Colonic mucosa (tissue), 4 donors: ENCODE measurements around the gene LHFPL2. TPM values are rescaled to one million over a fixed set of nuclear protein-coding genes. Genes with fewer than 3 reads are reported as not detected.
"Not testable (repeated sequence)": the region's sequence is repeated elsewhere in the genome, so short reads cannot be mapped to it uniquely, and the experiment has no call there.

Experiments used
- DNase-seq: peaks from one replicate; pipeline ENCODE4 v3.0.0-alpha.2; 2020
- H3K27ac ChIP-seq: fragments of 200-600 bp; one replicate; pipeline ENCODE4 v1.8.0; 2021
- H3K27me3 ChIP-seq: fragments of 200-600 bp; one replicate; pipeline ENCODE4 v1.8.0; 2021
- H3K36me3 ChIP-seq: fragments of 200-600 bp; one replicate; pipeline ENCODE4 v1.8.0; 2021
- H3K4me1 ChIP-seq: fragments of 200-600 bp; one replicate; pipeline ENCODE4 v1.8.0; 2021; ENCODE audit warnings: mild to moderate bottlenecking
- H3K4me3 ChIP-seq: fragments of 200-600 bp; one replicate; pipeline ENCODE4 v1.8.0; 2021
- H3K9ac ChIP-seq, 2 donors: one replicate each; pipeline ENCODE4 v1.7.0; 2013; ENCODE audit warnings: control low read depth in 2 of 2, low read depth in 2 of 2, low read length in 2 of 2
- H3K9me3 ChIP-seq: fragments of 200-600 bp; one replicate; pipeline ENCODE4 v1.8.0; 2021
- intact Hi-C: fragments of 100-400 bp; cut with DNase I; formaldehyde crosslinking; loops from one replicate; pipeline ENCODE4 v1.14.1; 2022
- total RNA-seq, 2 donors: library from RNA; stranded (reverse); fragmentation: NEBNext Ultra II Directional in 1 of 2; extraction: Animal tissue kit (Norgen Biotek cat#: 25700) in 1 of 2; gene quantifications; one replicate each; pipeline ENCODE4 v1.2.1, GENCODE V29; 2021
- TF ChIP-seq, protein P1 (sequence below): fragments of 200-600 bp; IDR thresholded peaks from one replicate; pipeline ENCODE4 v1.8.0; 2022; ENCODE audit warnings: antibody characterized with exemption, mild to moderate bottlenecking
- donor health status: healthy.
- donor health status: DM: no; HTN: no; CAD: no.
- donor health status: DM: no; HTN: no; CAD: no.

Gene LHFPL2
- total RNA-seq, 2 donors from 2014 or later = 35.5 to 39.2 TPM

DNA sequence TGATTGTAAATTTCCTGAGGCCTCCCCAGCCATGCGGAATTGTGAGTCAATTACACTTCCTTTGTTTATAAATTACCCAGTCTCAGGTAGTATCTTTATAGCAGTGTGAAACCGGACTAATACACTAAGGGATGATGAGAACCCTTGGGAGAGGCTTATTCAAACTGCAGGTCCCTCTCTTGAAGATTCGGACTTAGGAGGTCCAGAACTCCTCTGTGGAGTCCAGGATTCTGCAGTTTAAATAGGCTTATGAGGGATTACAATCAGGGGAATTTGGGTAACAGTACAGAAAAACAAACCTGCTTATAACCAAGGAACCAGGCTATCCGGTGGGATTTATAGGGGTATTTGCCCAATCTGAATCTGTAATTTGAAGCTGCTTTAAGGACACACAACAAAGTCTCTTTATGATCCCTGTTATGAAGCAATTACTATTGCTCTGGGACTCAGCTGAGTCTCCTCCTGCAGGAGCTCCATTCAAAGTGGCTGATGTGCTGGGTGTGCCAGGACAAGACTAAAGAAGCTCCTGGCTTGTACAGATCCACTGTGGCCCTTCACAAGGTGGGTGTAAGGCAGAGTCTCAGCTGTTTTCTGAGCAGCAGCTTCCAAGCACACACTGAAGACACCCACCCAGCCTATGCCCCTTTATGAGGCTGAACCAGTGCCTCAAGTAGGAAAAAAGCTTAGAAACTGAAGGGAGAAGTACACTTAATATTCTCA is 41.8 kb upstream of the LHFPL2 start:
- Histone ChIP-seq H3K9ac (no peak overlapping the region), H3K9me3 (no peaks in the 10 kb centered on the region), H3K27me3 (no peaks in the 10 kb centered on the region), H3K4me1 (no peaks in the 10 kb centered on the region), H3K36me3 (no peaks in the 10 kb centered on the region), H3K27ac (no peak overlapping the region), H3K4me3 (no peak overlapping the region)
- intact Hi-C loops = no loop called here
- TF ChIP-seq, protein P1, sequence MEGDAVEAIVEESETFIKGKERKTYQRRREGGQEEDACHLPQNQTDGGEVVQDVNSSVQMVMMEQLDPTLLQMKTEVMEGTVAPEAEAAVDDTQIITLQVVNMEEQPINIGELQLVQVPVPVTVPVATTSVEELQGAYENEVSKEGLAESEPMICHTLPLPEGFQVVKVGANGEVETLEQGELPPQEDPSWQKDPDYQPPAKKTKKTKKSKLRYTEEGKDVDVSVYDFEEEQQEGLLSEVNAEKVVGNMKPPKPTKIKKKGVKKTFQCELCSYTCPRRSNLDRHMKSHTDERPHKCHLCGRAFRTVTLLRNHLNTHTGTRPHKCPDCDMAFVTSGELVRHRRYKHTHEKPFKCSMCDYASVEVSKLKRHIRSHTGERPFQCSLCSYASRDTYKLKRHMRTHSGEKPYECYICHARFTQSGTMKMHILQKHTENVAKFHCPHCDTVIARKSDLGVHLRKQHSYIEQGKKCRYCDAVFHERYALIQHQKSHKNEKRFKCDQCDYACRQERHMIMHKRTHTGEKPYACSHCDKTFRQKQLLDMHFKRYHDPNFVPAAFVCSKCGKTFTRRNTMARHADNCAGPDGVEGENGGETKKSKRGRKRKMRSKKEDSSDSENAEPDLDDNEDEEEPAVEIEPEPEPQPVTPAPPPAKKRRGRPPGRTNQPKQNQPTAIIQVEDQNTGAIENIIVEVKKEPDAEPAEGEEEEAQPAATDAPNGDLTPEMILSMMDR = no peak
- DNase-seq = no peak

DNA sequence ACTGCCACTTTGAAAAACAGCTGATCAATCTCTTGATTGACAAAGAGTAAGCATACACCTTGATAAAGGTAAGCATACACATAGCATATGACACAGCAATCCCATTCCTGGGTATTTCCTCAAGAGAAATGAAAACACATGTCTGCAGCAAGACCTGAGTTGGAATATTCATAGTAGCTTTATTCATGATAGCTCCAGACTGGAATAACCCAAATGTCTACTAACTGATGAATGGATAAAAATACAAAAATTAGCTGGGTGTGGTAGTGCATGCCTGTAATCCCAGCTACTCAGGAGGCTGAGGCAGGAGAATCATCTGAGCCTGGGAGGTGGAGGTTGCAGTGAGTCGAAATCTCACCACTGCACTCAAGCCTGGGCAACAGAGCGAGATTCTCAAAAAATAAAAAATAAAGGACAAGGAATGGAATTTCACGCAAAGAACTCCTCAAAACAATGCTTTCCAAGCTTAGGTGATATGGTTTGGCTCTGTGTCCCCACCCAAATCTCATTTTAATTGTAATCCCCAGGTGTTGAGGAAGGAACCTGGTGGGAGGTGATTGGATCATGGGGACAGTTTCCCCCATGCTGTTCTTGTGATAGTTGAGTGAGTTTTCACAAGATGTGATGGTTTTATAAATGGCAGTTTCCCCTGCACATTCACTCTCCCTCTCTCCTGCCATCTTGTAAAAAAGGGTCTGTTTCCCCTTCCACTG is 41.1 kb upstream of the LHFPL2 start:
- no peak for DNase-seq
- TF ChIP-seq, protein P1 = no peak
- Histone ChIP-seq H3K27me3 (no peaks in the 10 kb centered on the region), H3K27ac (no peak overlapping the region), H3K36me3 (no peaks in the 10 kb centered on the region), H3K4me3 (no peak overlapping the region), H3K9ac (no peak overlapping the region), H3K9me3 (no peaks in the 10 kb centered on the region), H3K4me1 (no peaks in the 10 kb centered on the region)
- intact Hi-C loops = no loop called here

GRCh38 chr5:78687514-78687913 is 38.9 kb upstream of the LHFPL2 start:
- H3K4me3 ChIP-seq, intact Hi-C loops: not testable (repeated sequence)

DNA sequence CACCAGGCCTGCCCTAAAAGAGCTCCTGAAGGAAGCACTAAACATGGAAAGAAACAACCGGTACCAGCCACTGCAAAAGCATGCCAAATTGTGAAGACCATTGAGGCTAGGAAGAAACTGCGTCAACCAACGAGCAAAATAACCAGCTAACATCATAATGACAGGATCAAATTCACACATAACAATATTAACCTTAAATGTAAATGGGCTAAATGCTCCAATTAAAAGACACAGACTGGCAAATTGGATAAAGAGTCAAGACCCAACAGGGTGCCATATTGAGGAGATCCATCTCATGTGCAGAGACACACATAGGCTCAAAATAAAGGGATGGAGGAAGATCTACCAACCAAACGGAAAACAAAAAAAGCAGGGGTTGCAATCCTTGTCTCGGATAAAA is 35.3 kb upstream of the LHFPL2 start:
- H3K27me3 ChIP-seq, DNase-seq, H3K4me1 ChIP-seq, H3K36me3 ChIP-seq, H3K4me3 ChIP-seq, H3K27ac ChIP-seq, intact Hi-C loops, H3K9ac ChIP-seq, H3K9me3 ChIP-seq: not testable (repeated sequence)

More at GRCh38 chr5:78687514-78687913, 38.9 kb upstream of the LHFPL2 start:
- not testable (repeated sequence) for DNase-seq, H3K9ac ChIP-seq, H3K4me1 ChIP-seq, H3K27me3 ChIP-seq, H3K27ac ChIP-seq, H3K9me3 ChIP-seq, H3K36me3 ChIP-seq

- Histone ChIP-seq H3K27me3 (no peaks in the 10 kb centered on the region), H3K9me3 (no peaks in the 10 kb centered on the region), H3K27ac (no peak overlapping the region), H3K4me1 (peaks cover 7% of the 10 kb centered on the region), H3K4me3 (no peak overlapping the region), H3K36me3 (no peaks in the 10 kb centered on the region), H3K9ac (no peak overlapping the region)
- TF ChIP-seq, protein P1 = no peak
- no peak for DNase-seq
- intact Hi-C loops = no loop called here
These were observed 31.3 kb upstream of the LHFPL2 start for GRCh38 chr5:78679905-78680304.

DNA sequence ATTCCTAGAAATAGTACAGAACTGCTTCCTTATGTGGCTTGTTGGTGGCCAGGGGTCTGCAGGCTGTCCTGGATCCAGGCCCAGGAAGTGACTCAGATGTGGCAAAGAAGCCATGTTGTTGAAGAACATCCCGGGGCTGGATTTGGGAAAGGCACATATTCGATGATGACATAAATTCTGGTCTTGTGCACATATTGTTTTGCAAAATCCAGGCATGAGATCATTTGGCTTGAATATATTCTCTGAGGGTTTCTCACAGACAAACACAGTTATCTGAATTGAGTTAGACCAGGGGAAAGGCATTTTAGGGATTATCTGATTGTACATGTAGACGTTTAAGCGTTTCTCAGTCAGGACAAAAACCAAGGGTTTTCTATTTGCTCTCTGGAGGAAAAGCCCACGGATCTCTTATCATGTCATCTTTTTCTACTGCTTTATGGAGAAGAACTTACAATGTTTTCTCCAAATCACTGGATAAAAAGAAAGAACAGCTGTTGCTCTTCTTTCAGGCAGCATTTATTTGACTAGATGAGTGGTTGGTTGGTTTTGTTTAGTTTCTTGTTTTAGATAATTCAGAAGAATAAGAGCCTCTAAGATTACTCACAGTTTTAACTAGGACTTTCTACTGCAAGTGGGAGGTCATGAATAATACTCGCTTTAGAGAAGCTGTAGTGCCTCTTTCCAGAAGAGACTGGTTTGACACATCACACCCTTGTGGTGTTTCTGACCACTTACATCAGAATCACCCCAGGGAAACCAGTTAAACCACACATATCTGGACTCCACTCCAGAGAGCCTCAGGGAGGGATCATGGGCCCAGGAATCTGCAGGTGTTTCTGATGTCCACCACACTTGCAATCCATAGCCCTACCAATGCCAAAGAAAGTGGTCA is 29.5 kb upstream of the LHFPL2 start:
- peak overlapping the region; percentile 8 for H3K27ac ChIP-seq
- peak overlapping the region in 1 of 2 donors; percentile 30 for H3K9ac ChIP-seq
- H3K4me1 ChIP-seq = peaks cover 7% of the 10 kb centered on the region
- intact Hi-C loops = no loop called here
- no peaks in the 10 kb centered on the region for H3K9me3 ChIP-seq
- no peaks in the 10 kb centered on the region for H3K36me3 ChIP-seq
- no peak overlapping the region for H3K4me3 ChIP-seq
- no peaks in the 10 kb centered on the region for H3K27me3 ChIP-seq
- TF ChIP-seq, protein P1 = no peak
- peak; percentile 50 for DNase-seq
